Measurements from ENCODE around the gene VCL.

GRCh38 chr10:74061104-74061503 is 63.2 kb downstream of the VCL start:
- no peak for TF ChIP-seq GABPA (IDR thresholded peaks at IDR 0.05; ENCODE audit: borderline replicate concordance, insufficient read depth, low read length)
- no peak for TF ChIP-seq RXRA (IDR thresholded peaks at IDR 0.05; ENCODE audit: insufficient read depth, low read depth, low read length)
- no peak for TF ChIP-seq CTCF (IDR thresholded peaks at IDR 0.05; ENCODE audit: control extremely low read depth in 1 of 3, insufficient read depth in 1 of 3, low read depth in 1 of 3, low read length in 3 of 3)
- no peak for TF ChIP-seq BACH1 (IDR thresholded peaks at IDR 0.05; ENCODE audit: low read length)
- TF ChIP-seq POLR2A (IDR thresholded peaks at IDR 0.05; ENCODE audit: control extremely low read depth in 1 of 2, low read depth in 2 of 2, low read length in 2 of 2) = no peak
- TF ChIP-seq EP300 (IDR thresholded peaks at IDR 0.05; ENCODE audit: borderline replicate concordance in 1 of 2, low read depth in 2 of 2, low read length in 2 of 2) = no peak

Data from H1 (cell line).